H1 (cell line): ENCODE measurements around the gene LRPPRC. TPM values are rescaled to one million over a fixed set of nuclear protein-coding genes. Genes with fewer than 3 reads are reported as not detected.

ENCODE experiments used
- CTCF ChIA-PET: fragments of 300-600 bp; sonication (Branson Sonifier 250); formaldehyde crosslinking; loops from one replicate; lab custom pipeline; 2021; ENCODE audit not compliant: partially characterized antibody; lab: Charles Lee
- POLR2A ChIA-PET: fragments of 300-600 bp; sonication (Branson Sonifier 250); formaldehyde crosslinking; loops from one replicate; lab custom pipeline; 2021; ENCODE audit warnings: inconsistent platforms; ENCODE audit not compliant: partially characterized antibody; lab: Charles Lee
- DNase-seq, 2 experiments: peaks; one replicate each; pipeline versions ENCODE4 v3.0.0 to v3.0.0-alpha.2; 2010 to 2022; ENCODE audit warnings: low spot score in 2 of 2, low read depth in 1 of 2, mixed read lengths in 1 of 2
- FAIRE-seq: peaks from 2 replicates; lab custom pipeline; 2011; peaks lifted over from hg19 to GRCh38; lab: Jason Lieb, UNC
- H2AFZ ChIP-seq: 2 replicates; pipeline ENCODE4 v1.8.1; 2012; ENCODE audit warnings: low read length, inconsistent platforms
- H2AK5ac ChIP-seq: 2 replicates; pipeline ENCODE4 v1.6.1; 2013; ENCODE audit warnings: low read depth, low read length
- H2BK120ac ChIP-seq: replicated peaks from 2 replicates; pipeline ENCODE3; 2013; ENCODE audit warnings: low read depth, low read length, inconsistent platforms
- H2BK12ac ChIP-seq: 2 replicates; pipeline ENCODE4 v1.6.1; 2013; ENCODE audit warnings: low read depth, low read length
- H2BK15ac ChIP-seq: 2 replicates; pipeline ENCODE4 v1.6.1; 2013; ENCODE audit warnings: low read length
- H2BK20ac ChIP-seq: 2 replicates; pipeline ENCODE4 v1.6.1; 2013; ENCODE audit warnings: low read length
- H2BK5ac ChIP-seq: 2 replicates; pipeline ENCODE4 v1.6.1; 2013; ENCODE audit warnings: low read depth, low read length
- H3K14ac ChIP-seq: 2 replicates; pipeline ENCODE4 v1.6.1; 2013; ENCODE audit warnings: inconsistent platforms; ENCODE audit not compliant: insufficient read length
- H3K18ac ChIP-seq: 2 replicates; pipeline ENCODE4 v1.6.1; 2013; ENCODE audit warnings: low read length; ENCODE audit errors: extremely low read depth
- H3K23ac ChIP-seq: 2 replicates; pipeline ENCODE4 v1.6.1; 2013; ENCODE audit warnings: inconsistent platforms; ENCODE audit not compliant: insufficient read length
- H3K23me2 ChIP-seq: 2 replicates; pipeline ENCODE4 v1.6.1; 2013; ENCODE audit warnings: low read depth, low read length
- H3K27ac ChIP-seq: 2 replicates; pipeline ENCODE4 v1.6.1; 2011; ENCODE audit warnings: low read depth, low read length, inconsistent platforms
- H3K27me3 ChIP-seq, 4 experiments: replicated peaks in 1 of 4; 1 replicate in 1 of 4; 2 replicates in 3 of 4; pipeline versions ENCODE4 v1.6.1 to v1.8.1; 2011 to 2013; ENCODE audit warnings: low read length in 3 of 4, mild to moderate bottlenecking in 3 of 4, inconsistent platforms in 2 of 4, mixed read lengths in 2 of 4, moderate library complexity in 1 of 4; ENCODE audit not compliant: control insufficient read depth in 3 of 4, insufficient read depth in 3 of 4; ENCODE audit errors: extremely low read depth in 1 of 4
- H3K36me3 ChIP-seq, 4 experiments: 2 replicates each; pipeline versions ENCODE4 v1.6.1 to v1.8.1; 2011 to 2013; ENCODE audit warnings: mild to moderate bottlenecking in 4 of 4, low read length in 3 of 4, moderate library complexity in 2 of 4, control low read depth in 1 of 4, inconsistent platforms in 1 of 4; ENCODE audit not compliant: insufficient read depth in 4 of 4, control insufficient read depth in 2 of 4
- H3K4ac ChIP-seq: replicated peaks from 2 replicates; pipeline ENCODE3; 2013; ENCODE audit warnings: low read length, low read depth, mixed read lengths, inconsistent platforms; ENCODE audit not compliant: insufficient read length
- H3K4me1 ChIP-seq, 4 experiments: replicated peaks in 1 of 4; 1 replicate in 1 of 4; 2 replicates in 3 of 4; pipeline versions ENCODE4 v1.6.1 to v1.8.1; 2011 to 2013; ENCODE audit warnings: low read length in 3 of 4, inconsistent platforms in 2 of 4, mixed read lengths in 1 of 4; ENCODE audit not compliant: insufficient read depth in 4 of 4, control insufficient read depth in 3 of 4
- H3K4me2 ChIP-seq, 2 experiments: 2 replicates each; pipeline versions ENCODE4 v1.6.1 to v1.8.1; 2011 to 2013; ENCODE audit warnings: low read depth in 2 of 2, low read length in 2 of 2, control low read depth in 1 of 2, inconsistent platforms in 1 of 2, mild to moderate bottlenecking in 1 of 2; ENCODE audit not compliant: insufficient read depth in 1 of 2
- H3K4me3 ChIP-seq, 4 experiments: fragments of 200-600, 300-600 bp in 1 of 4; sonication (generic), shearing (Covaris generic), sonication (Bioruptor Twin) in 1 of 4; 2 replicates each; pipeline versions ENCODE4 v1.5.1 to v1.8.1; 2011 to 2016; ENCODE audit warnings: low read length in 4 of 4, low read depth in 3 of 4, control low read depth in 2 of 4, inconsistent platforms in 2 of 4, mild to moderate bottlenecking in 2 of 4, mixed read lengths in 1 of 4, moderate library complexity in 1 of 4; ENCODE audit not compliant: insufficient read depth in 2 of 4; ENCODE audit errors: extremely low read depth in 1 of 4
- H3K56ac ChIP-seq: replicated peaks from 2 replicates; pipeline ENCODE3; 2013; ENCODE audit warnings: low read depth, mild to moderate bottlenecking, mixed read lengths, low read length, inconsistent platforms; ENCODE audit not compliant: insufficient read length
- H3K79me1 ChIP-seq: 2 replicates; pipeline ENCODE4 v1.6.1; 2013; ENCODE audit warnings: low read depth, low read length, control low read depth
- H3K79me2 ChIP-seq, 2 experiments: 2 replicates each; pipeline versions ENCODE4 v1.6.1 to v1.8.1; 2012 to 2013; ENCODE audit warnings: low read length in 2 of 2, mild to moderate bottlenecking in 2 of 2, inconsistent platforms in 1 of 2; ENCODE audit not compliant: insufficient read depth in 2 of 2, control insufficient read depth in 1 of 2
- H3K9ac ChIP-seq, 4 experiments: replicated peaks in 1 of 4; 1 replicate in 1 of 4; 2 replicates in 3 of 4; pipeline versions ENCODE4 v1.6.1 to v1.8.1; 2011 to 2013; ENCODE audit warnings: low read depth in 3 of 4, low read length in 3 of 4, control low read depth in 2 of 4, mild to moderate bottlenecking in 2 of 4, moderate library complexity in 2 of 4, inconsistent platforms in 1 of 4; ENCODE audit errors: extremely low read depth in 1 of 4
- H3K9me3 ChIP-seq, 2 experiments: 2 replicates each; pipeline versions ENCODE4 v1.6.1 to v1.8.1; 2012 to 2013; ENCODE audit warnings: mild to moderate bottlenecking in 2 of 2, moderate library complexity in 2 of 2, control low read depth in 1 of 2, inconsistent platforms in 1 of 2, low read depth in 1 of 2, low read length in 1 of 2, mixed read lengths in 1 of 2; ENCODE audit not compliant: insufficient read depth in 2 of 2
- H4K20me1 ChIP-seq, 2 experiments: replicated peaks in 1 of 2; 2 replicates each; pipeline versions ENCODE3 to v1.8.1; 2011 to 2013; ENCODE audit warnings: inconsistent platforms in 2 of 2, low read length in 2 of 2, mild to moderate bottlenecking in 1 of 2; ENCODE audit not compliant: insufficient read depth in 2 of 2, control insufficient read depth in 1 of 2
- H4K5ac ChIP-seq: 2 replicates; pipeline ENCODE4 v1.6.1; 2013; ENCODE audit warnings: low read length, low read depth, mixed read lengths, inconsistent platforms; ENCODE audit not compliant: insufficient read length
- H4K8ac ChIP-seq: 2 replicates; pipeline ENCODE4 v1.8.0; 2013; ENCODE audit warnings: mild to moderate bottlenecking, moderate library complexity, low read length, inconsistent platforms; ENCODE audit not compliant: insufficient read depth; ENCODE audit errors: extremely low read depth
- H4K91ac ChIP-seq: replicated peaks from 2 replicates; pipeline ENCODE3; 2013; ENCODE audit warnings: low read length, mixed read lengths, inconsistent platforms; ENCODE audit not compliant: insufficient read length
- ATF2 ChIP-seq: IDR thresholded peaks from 2 replicates; pipeline ENCODE4 v1.6.1; 2012; ENCODE audit warnings: low read length, inconsistent platforms
- BCL11A ChIP-seq, 2 experiments: IDR thresholded peaks; one replicate each; pipeline ENCODE4 v1.6.1; 2011; ENCODE audit warnings: low read depth in 2 of 2, low read length in 2 of 2, mild to moderate bottlenecking in 2 of 2
- CBX5 ChIP-seq: fragments of 300-800, 300-1000 bp; sonication (generic); IDR thresholded peaks from 2 replicates; pipeline ENCODE4 v1.7.1; 2016; ENCODE audit warnings: antibody characterized with exemption, low read length, low read depth
- EP300 ChIP-seq, 2 experiments: IDR thresholded peaks; 1 replicate in 1 of 2; 2 replicates in 1 of 2; pipeline ENCODE4 v1.6.1; 2011 to 2012; ENCODE audit warnings: low read depth in 2 of 2, low read length in 2 of 2, mild to moderate bottlenecking in 2 of 2, borderline replicate concordance in 1 of 2, inconsistent platforms in 1 of 2, moderate library complexity in 1 of 2
- HDAC2 ChIP-seq, 2 experiments: fragments of 300-600 bp in 1 of 2; sonication (generic) in 1 of 2; IDR thresholded peaks; 2 replicates each; pipeline ENCODE4 v1.6.1; 2011 to 2012; ENCODE audit warnings: low read depth in 2 of 2, low read length in 2 of 2, mild to moderate bottlenecking in 2 of 2, moderate library complexity in 2 of 2, borderline replicate concordance in 1 of 2, inconsistent platforms in 1 of 2
- JUN ChIP-seq: IDR thresholded peaks from 2 replicates; pipeline ENCODE4 v1.6.1; 2011; ENCODE audit warnings: low read depth, mild to moderate bottlenecking, improper control_type of control experiment, low read length
- POU5F1 ChIP-seq: IDR thresholded peaks from 2 replicates; pipeline ENCODE4 v1.6.1; 2011; ENCODE audit warnings: low read depth, mild to moderate bottlenecking, low read length, moderate library complexity
- SIRT6 ChIP-seq: IDR thresholded peaks from one replicate; pipeline ENCODE4 v1.7.1; 2012; ENCODE audit warnings: low read length, inconsistent platforms
- SIX5 ChIP-seq: IDR thresholded peaks from 2 replicates; pipeline ENCODE4 v1.6.1; 2011; ENCODE audit warnings: mild to moderate bottlenecking, low read depth, low read length
- SP2 ChIP-seq: IDR thresholded peaks from 2 replicates; pipeline ENCODE4 v1.6.1; 2012; ENCODE audit warnings: mild to moderate bottlenecking, low read length, inconsistent platforms
- SP4 ChIP-seq: IDR thresholded peaks from 2 replicates; pipeline ENCODE4 v1.6.1; 2012; ENCODE audit warnings: low read length, inconsistent platforms
- WGBS, 2 experiments: shearing (Covaris generic) in 1 of 2; methylation state at CpG; one replicate each; pipeline versions ENCODE4 v1.1.6 to v1.1.7; 2013 to 2015; ENCODE audit warnings: low lambda C conversion rate in 2 of 2, mixed read lengths in 2 of 2, inconsistent platforms in 1 of 2, low coverage in 1 of 2, missing lambda C conversion rate in 1 of 2; ENCODE audit not compliant: insufficient replicate concordance in 2 of 2, insufficient coverage in 1 of 2, insufficient read length in 1 of 2; ENCODE audit errors: extremely low coverage in 1 of 2, missing lambda C conversion rate in 1 of 2; 5-methylcytosine and 5-hydroxymethylcytosine counted together
- polyA plus RNA-seq, 7 experiments: library from polyadenylated mRNA; depleted of rRNA in 3 of 7; stranded (reverse) in 5 of 7; unstranded in 2 of 7; fragments of >200 nt in 5 of 7; fragments of 200-250 nt in 2 of 7; gene quantifications; 1 replicate in 5 of 7; 2 replicates in 1 of 7; 4 replicates in 1 of 7; pipeline versions ENCODE4 v1.2.1 to v1.2.3, GENCODE V29; 2011 to 2013; ENCODE audit warnings: missing spikeins in 2 of 7, mixed read lengths in 2 of 7
- total RNA-seq: library from RNA; stranded (reverse); fragmentation: NEBNext Ultra II Directional; extraction: Animal tissue kit (Norgen Biotek cat#: 25700); gene quantifications from 2 replicates; pipeline ENCODE4 v1.2.1, GENCODE V29; 2021

LRPPRC gene
- total and polyA plus RNA-seq, 2 of the 8 experiments (the other 6 are each of a cell fraction or from before 2014, with no cell fraction given) = 43.4 to 167 TPM

GRCh38 chr2:43897492-43897891, 98.3 kb downstream of the LRPPRC start:
- no peak overlapping the region for H3K18ac ChIP-seq
- no peaks in the 10 kb centered on the region for H3K27me3 ChIP-seq
- no peak overlapping the region for H4K91ac ChIP-seq
- no peak overlapping the region for H2BK12ac ChIP-seq
- H3K36me3 ChIP-seq = peaks cover 16 to 89% (median 54%) of the 10 kb centered on the region in 4 experiments
- H2AFZ ChIP-seq = no peak overlapping the region
- ChIA-PET POLR2A (no interaction called here), CTCF (interaction anchor here (1.0 to 1.2 kb wide), 2 partner anchors 9 to 16 kb away, joined by 3 read pairs; no protein-coding TSS in a partner anchor)
- H3K23me2 ChIP-seq = no peaks in the 10 kb centered on the region
- no peak overlapping the region for H3K14ac ChIP-seq
- H3K79me2 ChIP-seq = no peaks in the 10 kb centered on the region
- H4K5ac ChIP-seq = no peak overlapping the region
- H3K56ac ChIP-seq = no peak overlapping the region
- no peak overlapping the region for H2BK20ac ChIP-seq
- no peak overlapping the region for H3K4me3 ChIP-seq
- H3K23ac ChIP-seq = no peak overlapping the region
- peaks cover 0 to 5% of the 10 kb centered on the region in 2 experiments for H4K20me1 ChIP-seq
- H2AK5ac ChIP-seq = no peak overlapping the region
- no peaks in the 10 kb centered on the region for H3K4me1 ChIP-seq
- H3K27ac ChIP-seq = no peak overlapping the region
- WGBS, 2 experiments = 93% methylated on average over 6 of the region's 6 CpGs; no CpG with 5 or more reads in 1 of the 2 experiments
- H4K8ac ChIP-seq = no peak overlapping the region
- H3K9ac ChIP-seq = no peak overlapping the region
- FAIRE-seq (no peak), DNase-seq (no peak)
- no peak overlapping the region for H3K4ac ChIP-seq
- no peaks in the 10 kb centered on the region; the same call in 1 of the 2 replicates for H3K79me1 ChIP-seq
- H3K4me2 ChIP-seq = no peak overlapping the region
- no peak overlapping the region for H2BK5ac ChIP-seq
- no peak overlapping the region for H2BK120ac ChIP-seq
- H3K9me3 ChIP-seq = no peaks in the 10 kb centered on the region
- TF ChIP-seq HDAC2 (IDR thresholded peaks at IDR 0.05; ENCODE audit: borderline replicate concordance in 1 of 2, low read depth in 2 of 2, low read length in 2 of 2) = no peak
- no peak for TF ChIP-seq SIX5
- TF ChIP-seq CBX5 = no peak
- TF ChIP-seq EP300 (IDR thresholded peaks at IDR 0.05; ENCODE audit: borderline replicate concordance in 1 of 2, low read depth in 2 of 2, low read length in 2 of 2) = no peak
- TF ChIP-seq POU5F1 = no peak
- no peak for TF ChIP-seq SP4
- no peak for TF ChIP-seq ATF2
- no peak for TF ChIP-seq BCL11A (IDR thresholded peaks at IDR 0.05; ENCODE audit: low read depth in 2 of 2, low read length in 2 of 2)
- TF ChIP-seq SIRT6 = no peak
- TF ChIP-seq JUN = no peak
- no peak for TF ChIP-seq SP2
- H2BK15ac ChIP-seq = no peak overlapping the region
